Chondrocyte (in vitro differentiated cells): ENCODE measurements around the gene ARHGAP1. TPM values are rescaled to one million over a fixed set of nuclear protein-coding genes. Genes with fewer than 3 reads are reported as not detected.
A peak's percentile ranks its signal among the peaks of the same experiment; 100 is the strongest.

Experiments
- DNase-seq: peaks from one replicate; pipeline ENCODE4 v3.0.0; 2021; ENCODE audit warnings: mixed read lengths, low spot score
- H3K27ac Mint-ChIP-seq: one replicate; pipeline ENCODE4 v1.8.0; 2021; ENCODE audit warnings: mild to moderate bottlenecking, moderate library complexity, mixed read lengths; ENCODE audit not compliant: unreplicated experiment
- H3K27me3 Mint-ChIP-seq: 2 replicates; pipeline ENCODE4 v1.8.0; 2021; ENCODE audit warnings: low read depth, mixed read lengths
- H3K36me3 Mint-ChIP-seq: 2 replicates; pipeline ENCODE4 v1.8.0; 2021; ENCODE audit warnings: low read depth, mixed read lengths
- H3K4me1 Mint-ChIP-seq: 2 replicates; pipeline ENCODE4 v1.8.0; 2021; ENCODE audit warnings: low read depth, mild to moderate bottlenecking, mixed read lengths
- H3K4me3 Mint-ChIP-seq: one replicate; pipeline ENCODE4 v1.8.0; 2021; ENCODE audit warnings: mild to moderate bottlenecking, moderate library complexity, mixed read lengths; ENCODE audit not compliant: unreplicated experiment
- H3K9me3 Mint-ChIP-seq: 2 replicates; pipeline ENCODE4 v1.8.0; 2021; ENCODE audit warnings: low read depth, mixed read lengths
- CTCF ChIP-seq: fragments of 200-600 bp; sonication (generic); IDR thresholded peaks from 2 replicates; pipeline ENCODE4 v1.5.0; 2021; ENCODE audit warnings: antibody characterized with exemption, mild to moderate bottlenecking, moderate library complexity
- total RNA-seq: library from RNA; stranded (reverse); gene quantifications from 3 replicates; pipeline ENCODE4 v1.2.1, GENCODE V29; 2021

Gene ARHGAP1
- total RNA-seq, 1 donor from 2014 or later = 163 TPM

GRCh38 chr11:46675949-46676348, 24.5 kb downstream of the ARHGAP1 start:
- Mint-ChIP-seq H3K4me1 (peaks cover 22% of the 10 kb centered on the region), H3K9me3 (no peaks in the 10 kb centered on the region), H3K36me3 (peaks cover 26% of the 10 kb centered on the region), H3K27me3 (no peaks in the 10 kb centered on the region), H3K27ac (no peak overlapping the region), H3K4me3 (no peak overlapping the region)
- peak; percentile 52 for DNase-seq
- no peak for TF ChIP-seq CTCF

- peak; percentile 26 for TF ChIP-seq CTCF
- Mint-ChIP-seq H3K27me3 (no peaks in the 10 kb centered on the region), H3K36me3 (peaks cover 23% of the 10 kb centered on the region), H3K27ac (peak overlapping the region; percentile 77), H3K4me3 (no peak overlapping the region), H3K9me3 (no peaks in the 10 kb centered on the region), H3K4me1 (peaks cover 22% of the 10 kb centered on the region)
- peak; percentile 35 for DNase-seq
Measured at GRCh38 chr11:46675288-46675851, 25.0 kb downstream of the ARHGAP1 start.

GRCh38 chr11:46674463-46675287, 25.7 kb downstream of the ARHGAP1 start:
- Mint-ChIP-seq H3K4me1 (peaks cover 23% of the 10 kb centered on the region), H3K9me3 (no peaks in the 10 kb centered on the region), H3K36me3 (peaks cover 25% of the 10 kb centered on the region), H3K4me3 (no peak overlapping the region), H3K27ac (peak overlapping the region; percentile 77), H3K27me3 (no peaks in the 10 kb centered on the region)
- no peak for TF ChIP-seq CTCF
- DNase-seq = peak; percentile 56

DNA sequence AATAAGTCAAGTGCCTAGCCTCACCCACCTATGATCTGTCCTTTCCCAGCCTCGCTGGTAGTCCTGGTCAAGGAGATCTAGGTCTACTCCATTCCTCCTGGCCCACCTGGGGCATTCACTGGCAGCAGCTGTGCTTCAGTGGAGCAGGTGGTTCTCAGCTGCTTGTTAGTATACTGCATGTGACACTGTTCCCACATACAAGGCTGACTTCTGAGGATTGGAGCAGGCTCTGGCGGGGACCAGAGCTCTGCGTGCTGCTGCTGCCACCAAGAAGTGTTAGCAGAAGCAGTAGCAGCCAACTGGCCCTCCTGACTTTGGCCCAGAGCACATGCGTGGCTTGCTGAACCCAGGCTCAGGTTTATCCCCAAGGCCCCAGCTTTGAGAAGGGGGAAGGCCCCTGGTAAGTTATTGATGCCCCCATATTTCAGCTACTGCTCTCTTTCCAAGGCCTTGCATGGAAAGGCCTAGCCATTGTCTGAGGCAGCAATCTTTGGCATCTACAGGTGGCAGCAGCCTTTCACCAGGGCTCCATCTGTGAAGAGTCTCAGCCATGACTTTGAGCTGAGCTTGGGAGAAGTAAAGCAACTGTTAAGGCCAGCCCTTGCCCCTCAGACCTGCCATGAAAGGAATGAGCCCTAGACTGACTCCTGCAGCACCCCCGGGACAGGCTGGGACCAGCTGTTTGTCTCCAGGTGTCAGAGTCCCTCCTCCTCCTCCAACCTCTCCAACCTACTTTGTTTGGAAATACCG, 26.5 kb downstream of the ARHGAP1 start:
- Mint-ChIP-seq H3K4me1 (peaks cover 25% of the 10 kb centered on the region), H3K27ac (peak overlapping the region; percentile 27), H3K27me3 (no peaks in the 10 kb centered on the region), H3K9me3 (no peaks in the 10 kb centered on the region), H3K36me3 (peaks cover 27% of the 10 kb centered on the region), H3K4me3 (no peak overlapping the region)
- TF ChIP-seq CTCF = no peak
- DNase-seq = peak; percentile 48

DNA sequence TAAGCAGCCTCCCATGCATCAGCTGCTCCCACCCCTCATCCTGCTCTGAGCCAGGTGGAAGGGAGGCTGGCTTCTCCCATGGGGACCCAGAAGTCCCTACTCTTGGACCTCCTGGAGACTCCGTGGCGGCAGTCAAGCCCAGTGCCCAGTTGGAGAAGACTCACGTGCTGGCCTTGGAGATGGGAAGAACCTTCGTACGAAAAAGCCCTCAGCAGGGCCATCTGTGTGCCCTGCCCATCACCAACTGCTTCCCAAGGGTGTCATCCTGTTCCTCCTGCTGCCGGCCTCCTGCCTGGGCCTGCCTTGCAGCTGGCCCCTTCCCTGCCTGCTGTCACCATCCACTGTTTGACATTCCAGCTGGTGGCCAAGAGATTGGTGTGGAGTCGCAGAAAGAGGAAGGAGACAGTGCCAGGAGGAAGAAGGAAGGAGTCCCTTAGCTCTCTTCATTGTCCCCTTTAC, 28.0 kb downstream of the ARHGAP1 start:
- Mint-ChIP-seq H3K4me3 (no peak overlapping the region), H3K27me3 (no peaks in the 10 kb centered on the region), H3K4me1 (peaks cover 20% of the 10 kb centered on the region), H3K36me3 (peaks cover 28% of the 10 kb centered on the region), H3K9me3 (no peaks in the 10 kb centered on the region), H3K27ac (no peak overlapping the region)
- DNase-seq = no peak
- no peak for TF ChIP-seq CTCF
